Left ventricle myocardium inferior (tissue), 1 donor: ENCODE data around the gene OOEP. TPM values are rescaled to one million over a fixed set of nuclear protein-coding genes. Genes with fewer than 3 reads are reported as not detected.

Experiments used
- total RNA-seq: library from RNA; stranded (reverse); fragmentation: NEBNext Ultra II Directional; extraction: Animal tissue kit (Norgen Biotek cat#: 25700); gene quantifications from one replicate; pipeline ENCODE4 v1.2.1, GENCODE V29; 2021
- donor health status: DM: no; HTN: yes; CAD: no; lungs with severe emphysema.

Gene OOEP
- total RNA-seq, 1 donor from 2014 or later = not detected

Other genes with a start within 250 kb of the OOEP start
- not detected for gene KHDC1L, start 144.4 kb downstream of the OOEP start, total RNA-seq
- gene KHDC1, start 106.7 kb downstream of the OOEP start, total RNA-seq = 1.1 TPM
- gene DPPA5, start 15.6 kb downstream of the OOEP start, total RNA-seq = not detected
- gene KHDC3L, start 7.2 kb downstream of the OOEP start, total RNA-seq = not detected
- 0.41 TPM for gene DDX43, start 24.9 kb upstream of the OOEP start, total RNA-seq
- 0.96 TPM for gene CGAS, start 82.4 kb upstream of the OOEP start, total RNA-seq
- 30.4 TPM for gene MTO1, start 91.8 kb upstream of the OOEP start, total RNA-seq
- 1,882 TPM for gene EEF1A1, start 151.1 kb upstream of the OOEP start, total RNA-seq